Measurements from ENCODE around the gene NCK2. TPM values are rescaled to one million over a fixed set of nuclear protein-coding genes. Genes with fewer than 3 reads are reported as not detected.
A peak's percentile ranks its signal among the peaks of the same experiment; 100 is the strongest.

Gene NCK2
- total and polyA plus RNA-seq, 10 of the 15 experiments (the other 5 are each of a cell fraction or from before 2014, with no cell fraction given) = 1.2 to 30.9 (median 14.1) TPM

- DNase-seq (ENCODE audit: low read depth, low spot score) (peak; percentile 61), ATAC-seq (peak; percentile 92), FAIRE-seq (peak; percentile 70)
- H3K27me3 ChIP-seq (replicated peaks in 1 of 2; ENCODE audit: control insufficient read depth in 2 of 2, insufficient read depth in 2 of 2, low read length in 1 of 2) = no peaks in the 10 kb centered on the region
- WGBS (ENCODE audit: insufficient coverage, insufficient replicate concordance, low lambda C conversion rate, missing lambda C conversion rate) = 0% methylated on average over 1 of the region's 1 CpG
- H3K4me2 ChIP-seq (ENCODE audit: control insufficient read depth, insufficient read depth) = peak overlapping the region; percentile 70
- no peaks in the 10 kb centered on the region; a peak in 1 of 4 replicates for H3K36me3 ChIP-seq (ENCODE audit: control insufficient read depth in 2 of 2, insufficient read depth in 2 of 2, low read length in 1 of 2)
- in situ Hi-C loops (cut with MboI) (no loop called here), intact Hi-C loops (cut with micrococcal nuclease; ENCODE audit: unreplicated experiment) (loop anchor here (2.0 kb wide), 2 partner anchors 22 to 32 kb away; no protein-coding TSS in a partner anchor)
- H3K9ac ChIP-seq (ENCODE audit: control insufficient read depth, insufficient read depth, low read length) = no peak overlapping the region
- BruUV-seq (replicated peaks) = no TSS peak
- peaks cover 29% of the 10 kb centered on the region for H3K79me2 ChIP-seq (ENCODE audit: control insufficient read depth, insufficient read depth, low read length)
- ChIA-PET CTCF (no interaction called here), POLR2A (interaction anchor here (0.6 kb wide), 1 partner anchor 61 kb away, joined by 3 read pairs; no protein-coding TSS in a partner anchor), SMC1A (ENCODE audit: uncharacterized antibody, unreplicated experiment) (interaction anchor here (0.7 to 1.3 kb wide), 2 partner anchors 22 to 50 kb away, joined by 4 read pairs; no protein-coding TSS in a partner anchor), RAD21 (ENCODE audit: unreplicated experiment) (no interaction called here)
- no peaks in the 10 kb centered on the region; the same call in 1 of the 2 replicates for H4K20me1 ChIP-seq (ENCODE audit: control insufficient read depth, insufficient read depth)
- H2AFZ ChIP-seq (ENCODE audit: control insufficient read depth, low read depth, low read length) = no peak overlapping the region
- H3K4me3 ChIP-seq = no peak overlapping the region
- H3K4me1 ChIP-seq (ENCODE audit: control insufficient read depth, insufficient read depth, low read length) = peaks cover 8% of the 10 kb centered on the region; the same call in 1 of the 2 replicates
- H3K9me3 ChIP-seq (replicated peaks; ENCODE audit: control insufficient read depth, insufficient read depth, low read length) = peaks cover 21% of the 10 kb centered on the region
- no peak overlapping the region for H3K27ac ChIP-seq (ENCODE audit: control insufficient read depth, insufficient read depth)
- TF ChIP-seq SIN3A (IDR thresholded peaks at IDR 0.05; ENCODE audit: low read depth, low read length) = no peak
- TF ChIP-seq RAD51 (IDR thresholded peaks at IDR 0.05) = 0 out of 2 replicates have a peak, but pooled peaks have one; percentile 11
- peak; percentile 55 for TF ChIP-seq MEF2B (IDR thresholded peaks at IDR 0.05; ENCODE audit: partially characterized antibody, poor library complexity, severe bottlenecking)
- TF ChIP-seq CBX5 (IDR thresholded peaks at IDR 0.05; ENCODE audit: low read depth) = peak; percentile 54; the same call in 1 of the 2 replicates
- TF ChIP-seq LARP7 (IDR thresholded peaks at IDR 0.05) = no peak
- TF ChIP-seq HDGF (IDR thresholded peaks at IDR 0.05) = no peak
- TF ChIP-seq CBFB (IDR thresholded peaks at IDR 0.05; ENCODE audit: low read depth) = peak; percentile 86
- TF ChIP-seq MLLT1 (IDR thresholded peaks at IDR 0.05) = peak; percentile 95
- no peak for TF ChIP-seq POLR2AphosphoS5 (IDR thresholded peaks at IDR 0.05; ENCODE audit: low read length)
- peak; percentile 63 for TF ChIP-seq IKZF1 (conservative IDR thresholded peaks at IDR 0.05)
- TF ChIP-seq KDM1A (IDR thresholded peaks at IDR 0.05; ENCODE audit: borderline replicate concordance) = no peak
- no peak for TF ChIP-seq SUZ12 (IDR thresholded peaks at IDR 0.05; ENCODE audit: unreplicated experiment)
- TF ChIP-seq BHLHE40 (IDR thresholded peaks at IDR 0.05; ENCODE audit: borderline replicate concordance in 1 of 2, low read depth in 2 of 2, low read length in 1 of 2) = peak; percentile 22 to 44; a peak in 1 of 4 replicates
- no peak for TF ChIP-seq HDAC2 (IDR thresholded peaks at IDR 0.05)
- peak; percentile 74; the same call in 1 of the 2 replicates for TF ChIP-seq ATF2 (IDR thresholded peaks at IDR 0.05; ENCODE audit: low read length)
- TF ChIP-seq SREBF1 (IDR thresholded peaks at IDR 0.05; ENCODE audit: low read length) = no peak
- TF ChIP-seq E2F8 (IDR thresholded peaks at IDR 0.05; ENCODE audit: low read depth, partially characterized antibody) = peak; percentile 32
- no peak for TF ChIP-seq JUND (IDR thresholded peaks at IDR 0.05; ENCODE audit: low read depth, low read length)
- peak; percentile 56; the same call in 1 of the 2 replicates for TF ChIP-seq FOXM1 (IDR thresholded peaks at IDR 0.05; ENCODE audit: low read depth, low read length)
- TF ChIP-seq EED (IDR thresholded peaks at IDR 0.05; ENCODE audit: low read depth) = 0 out of 2 replicates have a peak, but pooled peaks have one; percentile 25
- TF ChIP-seq CHD4 (IDR thresholded peaks at IDR 0.05) = no peak
- TF ChIP-seq GATAD2B (conservative IDR thresholded peaks at IDR 0.05; ENCODE audit: low read depth) = no peak
Observed at GRCh38 chr2:105834931-105835330, 90.2 kb downstream of the NCK2 start.

Measured in GM12878 (cell line).